ENCODE measurements around the gene CHMP6.

DNA sequence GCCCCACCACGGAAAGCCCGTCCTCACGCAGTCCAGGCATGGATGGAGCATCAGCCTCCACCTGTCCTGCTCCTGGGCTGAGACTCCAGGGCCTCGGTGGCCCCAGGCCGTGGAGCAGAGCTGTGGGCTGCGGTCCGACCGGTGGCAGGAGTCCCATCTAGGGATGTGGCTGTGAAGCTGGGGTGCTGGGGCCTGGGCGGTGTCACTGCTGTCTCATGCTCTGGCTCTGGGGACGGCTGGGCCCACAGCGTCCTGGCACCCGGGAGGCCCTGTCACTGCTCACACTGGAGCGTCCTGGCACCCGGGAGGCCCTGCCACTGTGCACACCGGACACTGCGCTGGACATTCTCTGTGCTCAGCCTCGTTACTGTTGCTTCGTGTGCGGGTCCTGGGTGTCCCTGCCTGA lies 51.7 kb downstream of the CHMP6 start:
- TF ChIP-seq, protein P1, sequence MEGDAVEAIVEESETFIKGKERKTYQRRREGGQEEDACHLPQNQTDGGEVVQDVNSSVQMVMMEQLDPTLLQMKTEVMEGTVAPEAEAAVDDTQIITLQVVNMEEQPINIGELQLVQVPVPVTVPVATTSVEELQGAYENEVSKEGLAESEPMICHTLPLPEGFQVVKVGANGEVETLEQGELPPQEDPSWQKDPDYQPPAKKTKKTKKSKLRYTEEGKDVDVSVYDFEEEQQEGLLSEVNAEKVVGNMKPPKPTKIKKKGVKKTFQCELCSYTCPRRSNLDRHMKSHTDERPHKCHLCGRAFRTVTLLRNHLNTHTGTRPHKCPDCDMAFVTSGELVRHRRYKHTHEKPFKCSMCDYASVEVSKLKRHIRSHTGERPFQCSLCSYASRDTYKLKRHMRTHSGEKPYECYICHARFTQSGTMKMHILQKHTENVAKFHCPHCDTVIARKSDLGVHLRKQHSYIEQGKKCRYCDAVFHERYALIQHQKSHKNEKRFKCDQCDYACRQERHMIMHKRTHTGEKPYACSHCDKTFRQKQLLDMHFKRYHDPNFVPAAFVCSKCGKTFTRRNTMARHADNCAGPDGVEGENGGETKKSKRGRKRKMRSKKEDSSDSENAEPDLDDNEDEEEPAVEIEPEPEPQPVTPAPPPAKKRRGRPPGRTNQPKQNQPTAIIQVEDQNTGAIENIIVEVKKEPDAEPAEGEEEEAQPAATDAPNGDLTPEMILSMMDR (IDR thresholded peaks at IDR 0.05; ENCODE audit: poor library complexity, severe bottlenecking), result no peak
- TF ChIP-seq REST (IDR thresholded peaks at IDR 0.05; ENCODE audit: borderline replicate concordance), result no peak
- no peak for TF ChIP-seq EZH2 (IDR thresholded peaks at IDR 0.05; ENCODE audit: borderline replicate concordance, insufficient read depth, low read length, poor library complexity, severe bottlenecking)
- TF ChIP-seq POLR2AphosphoS5 (IDR thresholded peaks at IDR 0.05), result no peak
- TF ChIP-seq EP300 (conservative IDR thresholded peaks at IDR 0.05; ENCODE audit: poor library complexity, severe bottlenecking), result no peak
- TF ChIP-seq SMC3 (conservative IDR thresholded peaks at IDR 0.05; ENCODE audit: poor library complexity), result no peak
- TF ChIP-seq TAF1 (IDR thresholded peaks at IDR 0.05; ENCODE audit: low read depth), result no peak

Data from neural cell (in vitro differentiated cells).